Adrenal gland (tissue), 5 donors: ENCODE data around the gene SARNP.

Experiments
- CTCF ChIP-seq, 6 experiments: fragments of 450-650 bp in 4 of 6; fragments of 200-600 bp in 2 of 6; sonication (generic) in 1 of 6; IDR thresholded peaks; 1 replicate in 5 of 6; 2 replicates in 1 of 6; pipeline versions ENCODE4 v1.5.1 to v1.8.0; 2016 to 2021; ENCODE audit warnings: antibody characterized with exemption in 6 of 6, mild to moderate bottlenecking in 2 of 6, moderate library complexity in 1 of 6
- POLR2A ChIP-seq, 2 donors: fragments of 450-650 bp; IDR thresholded peaks; one replicate each; pipeline ENCODE4 v1.6.1; 2017; ENCODE audit warnings: antibody characterized with exemption in 2 of 2, mild to moderate bottlenecking in 2 of 2, moderate library complexity in 1 of 2
- donor health status: DM: no; HTN: no; CAD: no.

GRCh38 chr12:55712700-55713415 lies 104.7 kb downstream of the SARNP start:
- TF ChIP-seq CTCF (IDR thresholded peaks at IDR 0.05), result no peak
- TF ChIP-seq POLR2A (IDR thresholded peaks at IDR 0.05), result no peak
